ENCODE results near the gene TAMM41. TPM values are rescaled to one million over a fixed set of nuclear protein-coding genes. Genes with fewer than 3 reads are reported as not detected.
"Not testable (repeated sequence)": the region's sequence is repeated elsewhere in the genome, so short reads cannot be mapped to it uniquely, and the experiment has no call there.

TAMM41 gene
- polyA plus RNA-seq, 4 donors, result 15.5 to 26.3 (median 19.2) TPM

DNA sequence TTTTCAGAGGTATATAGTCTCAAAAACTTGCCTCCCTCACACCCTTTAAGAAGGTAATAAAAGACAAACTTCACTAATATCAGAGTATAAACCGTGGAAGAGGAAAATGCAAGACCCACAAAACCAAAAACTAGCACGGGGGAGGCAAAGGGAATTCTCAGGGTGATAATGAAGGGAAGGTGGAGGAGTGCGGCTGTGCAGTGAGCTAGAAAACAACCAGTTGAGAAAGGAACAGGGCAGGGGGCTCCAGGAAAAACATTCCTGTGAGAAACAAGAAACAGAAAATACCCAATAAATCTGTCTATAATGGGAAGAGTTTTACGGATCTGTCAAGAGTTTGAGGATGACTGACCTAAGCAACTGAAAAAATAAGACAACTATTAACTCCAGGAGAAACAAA is 31.6 kb downstream of the TAMM41 start:
- DNase-seq (ENCODE audit: low read depth in 4 of 4, low spot score in 2 of 4), result no peak

GRCh38 chr3:11814663-11815062 is 32.0 kb downstream of the TAMM41 start:
- DNase-seq (ENCODE audit: low read depth in 4 of 4, low spot score in 2 of 4), result no peak

GRCh38 chr3:11810276-11810675 is 36.4 kb downstream of the TAMM41 start:
- DNase-seq (ENCODE audit: low read depth in 4 of 4, low spot score in 2 of 4), result no peak

DNA sequence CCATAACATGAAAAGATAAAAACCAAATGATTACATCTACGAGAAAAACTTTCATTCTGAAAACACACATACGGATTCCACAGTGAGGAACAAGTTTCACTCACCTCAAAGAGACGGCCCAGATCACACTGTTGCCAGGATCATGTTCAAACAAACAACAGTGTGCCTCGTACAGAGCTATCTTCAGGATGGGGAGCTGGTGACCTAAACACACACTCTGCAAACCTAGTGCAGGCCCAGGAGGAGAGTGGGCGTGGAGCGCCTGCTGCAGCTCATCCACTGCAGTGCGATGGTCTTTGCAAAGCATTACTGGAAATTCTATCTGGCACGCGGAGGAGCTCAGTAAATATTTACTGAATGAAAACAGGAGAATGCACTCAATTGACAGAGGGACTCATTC is 38.5 kb downstream of the TAMM41 start:
- no peak for DNase-seq (ENCODE audit: low read depth in 4 of 4, low spot score in 2 of 4)

DNA sequence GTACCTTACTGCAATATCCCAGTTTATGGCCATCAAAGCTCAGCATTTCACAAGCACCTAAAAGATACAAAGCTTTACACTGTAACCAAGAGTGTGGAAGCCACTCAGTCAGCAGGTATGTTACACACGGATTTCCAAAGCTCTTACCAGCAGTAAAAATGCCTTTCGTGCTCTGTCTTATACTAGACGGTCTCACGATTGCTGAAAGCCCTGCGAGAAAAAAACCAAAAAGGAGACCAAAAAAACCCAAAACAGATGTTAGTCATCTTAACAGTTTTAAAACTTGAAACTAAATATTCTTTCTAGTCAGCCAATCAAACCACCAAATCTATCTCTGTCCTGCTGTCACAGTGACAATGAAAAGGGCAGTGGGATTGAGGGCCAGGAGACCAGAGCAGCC is 39.0 kb downstream of the TAMM41 start:
- no peak for DNase-seq (ENCODE audit: low read depth in 4 of 4, low spot score in 2 of 4)

- no peak for DNase-seq (ENCODE audit: low read depth in 4 of 4, low spot score in 2 of 4)
These were observed 41.0 kb downstream of the TAMM41 start for GRCh38 chr3:11805716-11806115.

DNA sequence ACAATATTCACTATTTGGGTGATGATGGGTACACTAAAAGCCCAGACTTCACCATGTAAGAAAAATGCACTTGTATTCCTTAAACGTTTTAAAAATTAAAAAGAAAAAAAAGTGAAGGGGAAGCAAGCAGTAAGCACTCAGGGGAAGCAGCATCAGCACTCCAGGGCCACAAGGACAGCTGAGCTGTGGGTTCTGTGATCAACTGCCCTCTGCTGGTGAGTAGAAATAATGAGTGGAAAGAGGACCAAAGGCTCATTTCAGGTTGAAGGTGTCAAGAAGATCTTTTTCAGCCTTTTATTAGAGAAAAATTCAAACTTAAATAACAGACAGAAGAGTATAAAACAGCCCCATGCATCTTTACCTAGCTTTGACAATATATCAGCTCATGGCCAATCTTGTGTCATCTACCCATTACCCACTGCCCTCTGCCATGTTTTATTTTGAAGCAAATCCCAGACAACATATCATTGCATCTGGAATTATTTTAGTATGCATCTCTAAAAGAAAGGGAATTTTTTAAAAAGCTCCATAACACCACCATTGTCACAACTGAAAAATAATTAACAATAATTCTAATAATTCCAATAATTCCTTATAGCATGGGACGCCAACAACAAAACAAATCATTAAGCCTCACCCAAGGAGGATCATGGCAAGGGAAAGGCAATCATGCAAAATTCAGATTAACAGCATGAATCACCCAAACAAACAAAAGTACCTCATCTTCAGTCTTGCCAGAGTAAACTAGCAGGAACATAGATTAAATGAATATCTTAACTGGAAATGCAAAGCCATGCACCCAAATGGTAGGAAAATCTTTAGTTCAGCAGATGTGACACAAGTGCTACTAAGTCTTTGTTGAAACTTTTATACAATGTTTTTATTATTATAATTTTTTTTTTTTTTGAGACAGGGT is 42.5 kb downstream of the TAMM41 start:
- no peak for DNase-seq (ENCODE audit: low read depth in 4 of 4, low spot score in 2 of 4)

- no peak for DNase-seq (ENCODE audit: low read depth in 4 of 4, low spot score in 2 of 4)
These were observed 46.9 kb downstream of the TAMM41 start for GRCh38 chr3:11799791-11800190.

- no peak for DNase-seq (ENCODE audit: low read depth in 4 of 4, low spot score in 2 of 4)
These were observed 51.8 kb downstream of the TAMM41 start for GRCh38 chr3:11794927-11795326.

DNA sequence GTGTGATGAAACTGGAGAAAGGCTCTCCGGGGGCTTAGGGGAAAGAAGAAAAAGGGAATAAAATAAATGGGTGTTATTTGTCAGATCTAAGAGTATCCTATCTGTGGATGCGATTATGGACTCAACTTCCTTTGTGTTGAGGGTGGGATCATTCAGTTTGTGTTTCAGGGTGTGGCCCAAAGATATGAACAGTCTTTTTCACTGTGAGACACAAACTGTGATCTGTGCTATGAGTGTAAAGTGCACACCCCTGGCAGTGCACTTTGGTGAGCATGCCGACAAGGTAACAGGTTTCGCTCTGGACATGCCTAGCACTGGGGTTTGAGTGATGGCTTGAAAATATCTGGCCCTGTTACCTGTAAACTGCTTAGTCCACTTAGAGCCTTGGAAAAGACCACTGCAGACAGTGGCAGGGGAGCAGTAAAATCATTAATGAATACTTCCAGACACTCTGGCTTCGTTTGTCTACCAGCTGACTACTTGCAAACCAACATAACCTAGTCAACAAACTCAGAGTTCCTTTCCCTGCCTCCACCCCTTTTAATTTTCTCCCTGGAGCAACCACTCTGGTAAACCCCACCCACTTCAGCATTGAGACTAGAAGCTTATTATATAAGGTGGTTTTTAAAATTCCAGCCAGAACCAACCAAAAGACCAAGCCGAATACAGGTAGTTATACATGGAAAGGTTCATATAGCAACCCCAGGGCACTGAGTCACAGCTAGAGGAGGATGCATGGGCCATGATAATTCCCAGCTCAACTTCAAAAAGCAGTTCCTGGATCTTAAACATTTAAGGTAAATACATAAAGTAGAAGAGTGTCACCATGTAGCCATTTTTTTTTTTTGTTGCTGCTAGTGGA is 55.1 kb downstream of the TAMM41 start:
- no peak for DNase-seq (ENCODE audit: low read depth in 4 of 4, low spot score in 2 of 4)

- no peak for DNase-seq (ENCODE audit: low read depth in 4 of 4, low spot score in 2 of 4)
These were observed 57.3 kb downstream of the TAMM41 start for GRCh38 chr3:11789412-11789811.

DNA sequence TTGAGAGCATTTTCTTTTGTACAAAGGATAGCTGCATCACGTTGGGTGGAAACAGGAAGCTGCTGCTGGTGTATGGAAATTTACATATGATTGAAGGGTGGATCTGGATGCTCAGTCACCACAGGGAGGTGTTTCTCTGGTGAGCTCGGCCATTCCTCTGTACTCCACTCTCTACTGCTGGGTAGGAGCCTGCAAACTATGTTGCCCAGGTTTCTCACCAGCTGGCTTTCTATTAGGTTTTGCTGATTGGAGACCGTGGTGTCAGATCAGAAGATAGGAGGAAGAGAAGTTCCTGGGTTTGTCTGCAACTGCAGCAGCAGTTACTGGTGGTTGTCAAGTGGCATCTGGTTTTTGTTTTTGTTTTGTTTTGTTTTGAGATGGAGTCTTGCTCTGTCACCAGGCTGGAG is 61.7 kb downstream of the TAMM41 start:
- no peak for DNase-seq (ENCODE audit: low read depth in 4 of 4, low spot score in 2 of 4)

DNA sequence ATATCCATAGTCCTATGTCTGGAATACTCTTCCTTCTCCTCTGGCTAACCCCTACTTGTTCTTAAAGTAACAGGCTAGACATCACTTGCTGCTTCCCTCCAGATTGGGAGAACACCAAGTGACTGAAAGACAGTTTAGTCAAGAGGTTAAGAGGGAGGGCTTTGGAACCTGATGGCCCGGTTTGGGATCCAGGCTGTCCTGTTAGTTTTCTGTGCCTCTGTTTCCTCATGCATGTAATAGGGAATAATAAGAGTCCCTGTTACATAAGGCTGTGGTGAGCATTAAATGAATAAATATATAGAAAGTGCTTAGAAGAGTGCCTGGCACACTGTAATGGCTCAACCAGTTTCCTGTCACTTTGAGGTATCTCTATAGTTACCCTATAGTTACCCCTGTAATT is 66.3 kb downstream of the TAMM41 start:
- DNase-seq (ENCODE audit: low read depth in 4 of 4, low spot score in 2 of 4), result no peak

- DNase-seq (ENCODE audit: low read depth in 4 of 4, low spot score in 2 of 4), result no peak
These were observed 67.1 kb downstream of the TAMM41 start for GRCh38 chr3:11779626-11780025.

DNA sequence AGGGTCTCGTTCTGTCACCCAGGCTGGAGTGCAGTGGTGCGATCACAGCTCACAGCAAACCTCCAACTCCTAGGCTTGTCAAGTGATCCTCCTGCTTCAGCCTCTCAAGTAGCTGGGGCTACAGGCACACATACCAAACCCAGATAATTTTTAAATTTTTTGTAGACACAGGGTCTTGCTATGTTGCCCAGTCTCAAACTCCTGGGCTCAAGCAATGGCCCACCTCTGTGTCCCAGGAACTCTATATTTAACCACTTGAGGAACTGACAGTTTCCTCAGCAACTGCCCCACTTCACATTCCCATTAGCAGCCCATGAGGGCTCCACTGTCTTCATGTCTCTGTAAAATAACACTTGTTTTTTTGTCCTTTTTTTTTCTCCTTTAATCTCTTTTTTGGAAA is 68.4 kb downstream of the TAMM41 start:
- no peak for DNase-seq (ENCODE audit: low read depth in 4 of 4, low spot score in 2 of 4)

- no peak for DNase-seq (ENCODE audit: low read depth in 4 of 4, low spot score in 2 of 4)
These were observed 70.3 kb downstream of the TAMM41 start for GRCh38 chr3:11776346-11776745.

- DNase-seq (ENCODE audit: low read depth in 4 of 4, low spot score in 2 of 4), result no peak
These were observed 71.2 kb downstream of the TAMM41 start for GRCh38 chr3:11775493-11775892.

DNA sequence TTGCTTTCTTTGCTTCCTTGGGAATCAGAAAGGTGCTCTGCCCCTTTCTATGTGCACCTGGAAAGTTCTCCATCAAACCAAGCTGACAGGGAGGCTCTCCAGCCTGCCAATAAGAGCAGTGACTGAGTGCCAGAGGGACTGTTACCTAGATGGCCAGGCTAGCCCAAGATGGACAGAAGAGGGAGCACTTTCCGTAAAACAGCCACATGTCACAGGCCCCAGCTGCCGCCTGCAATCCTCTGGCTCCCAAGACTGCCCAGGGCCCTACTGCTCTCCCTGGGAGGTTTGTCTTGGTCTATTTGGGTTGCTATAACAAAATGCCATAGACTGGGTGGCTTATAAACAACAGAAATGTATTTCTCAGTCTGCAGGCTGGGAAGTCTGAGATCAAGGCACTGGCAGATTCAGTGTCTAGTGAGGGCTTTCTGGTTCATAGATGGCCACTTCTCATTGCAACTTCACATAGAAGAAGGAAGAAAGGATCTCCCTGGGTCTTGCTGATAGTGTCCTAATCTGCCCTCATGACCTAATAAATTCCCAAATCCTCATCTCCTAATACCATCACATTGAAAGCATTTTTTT is 72.3 kb downstream of the TAMM41 start:
- DNase-seq (ENCODE audit: low read depth in 4 of 4, low spot score in 2 of 4), result peak in 1 of 4 donors; percentile 50

GRCh38 chr3:11771931-11772330 is 74.8 kb downstream of the TAMM41 start:
- not testable (repeated sequence) for DNase-seq (ENCODE audit: low read depth in 4 of 4, low spot score in 2 of 4)

GRCh38 chr3:11770477-11771391 is 76.0 kb downstream of the TAMM41 start:
- DNase-seq (ENCODE audit: low read depth in 4 of 4, low spot score in 2 of 4), result peak; percentile 31 to 83 (median 55)
